Stimulated activated CD4-positive, alpha-beta T cell treated with anti-CD3 and anti-CD28 coated beads, Interleukin-15, amount 100 ng/mL, for 24 hours (primary cell): ENCODE measurements around the gene WBP4.
"Not testable (repeated sequence)": the region's sequence is repeated elsewhere in the genome, so short reads cannot be mapped to it uniquely, and the experiment has no call there.

ENCODE experiments used
- DNase-seq: peaks from one replicate; pipeline ENCODE4 v3.0.0-alpha.2; 2020

Gene WBP4

GRCh38 chr13:41061075-41061913, at the start of gene WBP4:
TSS of gene WBP4 (plus strand) at chr13:41061509. CDS start at chr13:41061674, 165 bp downstream.
- peak; percentile 92 for DNase-seq

GRCh38 chr13:41012536-41012935, 48.8 kb upstream of the WBP4 start:
- no peak for DNase-seq

GRCh38 chr13:41013835-41014234, 47.5 kb upstream of the WBP4 start:
- no peak for DNase-seq

GRCh38 chr13:41015920-41016319, 45.4 kb upstream of the WBP4 start:
- no peak for DNase-seq

- peak; percentile 26 for DNase-seq
Observed at GRCh38 chr13:41017159-41017558, 44.1 kb upstream of the WBP4 start.

GRCh38 chr13:41017817-41018601, 43.3 kb upstream of the WBP4 start:
- no peak for DNase-seq

GRCh38 chr13:41018602-41018948, 42.7 kb upstream of the WBP4 start:
- no peak for DNase-seq

GRCh38 chr13:41019011-41019487, 42.3 kb upstream of the WBP4 start, which contains the start of gene ELF1:
TSS of gene ELF1 (minus strand) at chr13:41019316. CDS start at chr13:40982054, 37,262 bp downstream.
- peak; percentile 63 for DNase-seq

GRCh38 chr13:41019578-41020347, 41.5 kb upstream of the WBP4 start:
- DNase-seq: no peak

GRCh38 chr13:41025518-41025917, 35.8 kb upstream of the WBP4 start:
- no peak for DNase-seq

- DNase-seq: no peak
Observed at GRCh38 chr13:41026788-41027187, 34.5 kb upstream of the WBP4 start.

- DNase-seq: no peak
Observed at GRCh38 chr13:41028051-41028450, 33.3 kb upstream of the WBP4 start.

GRCh38 chr13:41029629-41030028, 31.7 kb upstream of the WBP4 start:
- peak; percentile 19 for DNase-seq

GRCh38 chr13:41032691-41033376, 28.5 kb upstream of the WBP4 start:
- DNase-seq: no peak

GRCh38 chr13:41034382-41034781, 26.9 kb upstream of the WBP4 start:
- no peak for DNase-seq

GRCh38 chr13:41034881-41035280, 26.4 kb upstream of the WBP4 start:
- DNase-seq: no peak

GRCh38 chr13:41036557-41036956, 24.8 kb upstream of the WBP4 start:
- DNase-seq: not testable (repeated sequence)

- no peak for DNase-seq
Observed at GRCh38 chr13:41039746-41040145, 21.6 kb upstream of the WBP4 start.

- DNase-seq: no peak
Observed at GRCh38 chr13:41040584-41041334, 20.6 kb upstream of the WBP4 start.

- not testable (repeated sequence) for DNase-seq
Observed at GRCh38 chr13:41042419-41042818, 18.9 kb upstream of the WBP4 start.

GRCh38 chr13:41048640-41049039, 12.7 kb upstream of the WBP4 start:
- no peak for DNase-seq
